ENCODE measurements around the gene FAT2. TPM values are rescaled to one million over a fixed set of nuclear protein-coding genes. Genes with fewer than 3 reads are reported as not detected.

Gene FAT2
- total RNA-seq, 4 donors from 2014 or later, result not detected

- H3K27ac ChIP-seq, result no peak overlapping the region
- no peak for ATAC-seq
- TF ChIP-seq POLR2A (IDR thresholded peaks at IDR 0.05) (no peak), CTCF (IDR thresholded peaks at IDR 0.05 in 4 of 5, conservative IDR thresholded peaks at IDR 0.05 in 1 of 5) (no peak)
Observed at GRCh38 chr5:151598549-151598948, 7.4 kb upstream of the FAT2 start.

GRCh38 chr5:151597749-151598148 lies 6.6 kb upstream of the FAT2 start:
- Histone ChIP-seq H3K27ac (no peak overlapping the region), H3K4me3 (no peak overlapping the region), H3K9me3 (no peaks in the 10 kb centered on the region), H3K4me1 (no peaks in the 10 kb centered on the region), H3K36me3 (no peaks in the 10 kb centered on the region), H3K27me3 (no peaks in the 10 kb centered on the region)
- ATAC-seq (no peak), DNase-seq (no peak)
- in situ Hi-C loops (cut with MboI; ENCODE audit: low sequenced_read_pairs in 4 of 4), result no loop called here
- intact Hi-C loops (cut with DNase I; ENCODE audit: low total_unique reads), result no loop called here
- TF ChIP-seq CTCF (IDR thresholded peaks at IDR 0.05 in 4 of 5, conservative IDR thresholded peaks at IDR 0.05 in 1 of 5) (no peak), POLR2A (IDR thresholded peaks at IDR 0.05) (no peak)

More at GRCh38 chr5:151598549-151598948, 7.4 kb upstream of the FAT2 start:
- H3K4me1 ChIP-seq, result no peaks in the 10 kb centered on the region
- H3K36me3 ChIP-seq, result no peaks in the 10 kb centered on the region
- intact Hi-C loops (cut with DNase I; ENCODE audit: low total_unique reads), result no loop called here
- no peak overlapping the region for H3K4me3 ChIP-seq
- DNase-seq, result no peak
- in situ Hi-C loops (cut with MboI; ENCODE audit: low sequenced_read_pairs in 4 of 4), result no loop called here
- no peaks in the 10 kb centered on the region for H3K9me3 ChIP-seq
- no peaks in the 10 kb centered on the region for H3K27me3 ChIP-seq

- H3K9me3 ChIP-seq, result no peaks in the 10 kb centered on the region
- in situ Hi-C loops (cut with MboI; ENCODE audit: low sequenced_read_pairs in 4 of 4), result no loop called here
- intact Hi-C loops (cut with DNase I; ENCODE audit: low total_unique reads), result no loop called here
- no peak overlapping the region for H3K27ac ChIP-seq
- TF ChIP-seq POLR2A (IDR thresholded peaks at IDR 0.05) (no peak), CTCF (IDR thresholded peaks at IDR 0.05 in 4 of 5, conservative IDR thresholded peaks at IDR 0.05 in 1 of 5) (no peak)
- no peaks in the 10 kb centered on the region for H3K36me3 ChIP-seq
- H3K27me3 ChIP-seq, result no peaks in the 10 kb centered on the region
- ATAC-seq (no peak), DNase-seq (no peak)
- no peak overlapping the region for H3K4me3 ChIP-seq
- H3K4me1 ChIP-seq, result no peaks in the 10 kb centered on the region
Observed at GRCh38 chr5:151596828-151597539, 5.9 kb upstream of the FAT2 start.

GRCh38 chr5:151595411-151595826 lies 4.3 kb upstream of the FAT2 start:
- no peak overlapping the region for H3K27ac ChIP-seq
- ATAC-seq (peak in 1 of 2 donors; percentile 49), DNase-seq (peak in 1 of 2 donors; percentile 27)
- H3K4me1 ChIP-seq, result no peaks in the 10 kb centered on the region
- TF ChIP-seq CTCF (IDR thresholded peaks at IDR 0.05 in 4 of 5, conservative IDR thresholded peaks at IDR 0.05 in 1 of 5) (no peak), POLR2A (IDR thresholded peaks at IDR 0.05) (no peak)
- in situ Hi-C loops (cut with MboI; ENCODE audit: low sequenced_read_pairs in 4 of 4), result no loop called here
- intact Hi-C loops (cut with DNase I; ENCODE audit: low total_unique reads), result no loop called here
- H3K36me3 ChIP-seq, result no peaks in the 10 kb centered on the region
- no peak overlapping the region for H3K4me3 ChIP-seq
- H3K27me3 ChIP-seq, result no peaks in the 10 kb centered on the region
- H3K9me3 ChIP-seq, result no peaks in the 10 kb centered on the region

Measured in gastrocnemius medialis (tissue), 4 donors.